ENCODE measurements around the gene TRAK1. TPM values are rescaled to one million over a fixed set of nuclear protein-coding genes. Genes with fewer than 3 reads are reported as not detected.

TRAK1 gene
- total and polyA plus RNA-seq, 2 of the 4 experiments (the other 2 are of a cell fraction), result 25.6 to 28.1 TPM

- DNase-seq (no peak), ATAC-seq (ENCODE audit: low read depth) (no peak)
- Histone ChIP-seq H3K4me3 (ENCODE audit: insufficient read depth, low read depth, low read length) (no peak overlapping the region), H3K4me1 (ENCODE audit: control insufficient read depth, insufficient read depth, low read length) (peaks cover 19% of the 10 kb centered on the region), H2BK15ac (ENCODE audit: low read depth, low read length) (no peak overlapping the region; the same call in 2 of the 3 replicates), H2AFZ (replicated peaks; ENCODE audit: low read length, poor library complexity) (no peak overlapping the region), H3K79me1 (ENCODE audit: low read depth in 1 of 2, low read length in 2 of 2) (peaks cover 43 to 68% of the 10 kb centered on the region in 2 experiments), H2AK5ac (ENCODE audit: low read depth, low read length) (peak overlapping the region; percentile 76; the same call in 1 of the 2 replicates), H2BK120ac (ENCODE audit: low read depth, low read length) (no peak overlapping the region), H3K9me1 (ENCODE audit: insufficient read depth, low read length) (peaks cover 23% of the 10 kb centered on the region), H3K4me2 (ENCODE audit: low read depth, low read length) (peak overlapping the region; percentile 38; the same call in 1 of the 2 replicates), H3K4ac (ENCODE audit: low read depth, low read length) (peak overlapping the region; percentile 23; the same call in 1 of the 2 replicates), H3K23ac (ENCODE audit: low read depth, low read length) (peak overlapping the region; percentile 69; the same call in 1 of the 2 replicates), H3K27me3 (ENCODE audit: control insufficient read depth, insufficient read depth, low read length) (no peaks in the 10 kb centered on the region), H3K14ac (replicated peaks; ENCODE audit: low read depth, low read length) (peak overlapping the region; percentile 72; the same call in 1 of the 2 replicates), H3K9me3 (ENCODE audit: control insufficient read depth, insufficient read depth, low read length) (no peaks in the 10 kb centered on the region), H2BK20ac (ENCODE audit: low read depth, low read length) (no peak overlapping the region), H3K27ac (ENCODE audit: insufficient read depth, low read length) (no peak overlapping the region), H3K18ac (ENCODE audit: low read depth, low read length) (no peak overlapping the region), H4K5ac (ENCODE audit: low read depth, low read length) (no peak overlapping the region), H3K56ac (ENCODE audit: extremely low read depth, insufficient read depth, low read length) (no peak overlapping the region), H4K8ac (ENCODE audit: low read depth in 2 of 2, low read length in 2 of 2) (peak overlapping the region in 1 of 2 experiments; percentile 28; a peak in 2 of 4 replicates), H4K91ac (ENCODE audit: insufficient read depth, low read depth, low read length) (peak overlapping the region; percentile 0; the same call in 1 of the 2 replicates), H2BK5ac (ENCODE audit: low read depth, low read length, poor library complexity, severe bottlenecking) (no peak overlapping the region), H3K9ac (ENCODE audit: low read depth, low read length) (no peak overlapping the region), H4K20me1 (ENCODE audit: insufficient read depth, low read length) (peaks cover 6% of the 10 kb centered on the region), H2AK9ac (replicated peaks; ENCODE audit: low read depth, low read length, poor library complexity) (peak overlapping the region; percentile 42), H3K36me3 (ENCODE audit: control insufficient read depth, insufficient read depth, low read length) (no peaks in the 10 kb centered on the region)
- 27% methylated on average over 6 of the region's 7 CpGs; no CpG with 5 or more reads in 1 of the 2 experiments for WGBS, 2 experiments (ENCODE audit: extremely low coverage in 2 of 2, insufficient read length in 1 of 2)
- intact Hi-C loops (cut with micrococcal nuclease), result loop anchor here (5.0 kb wide), 1 partner anchor 111 kb away; the partner anchor contains the start of gene ULK4
- ChIA-PET CTCF (interaction anchor here (1.0 kb wide), 1 partner anchor 26 kb away, joined by 7 read pairs; no protein-coding TSS in a partner anchor), POLR2A (ENCODE audit: unreplicated experiment) (no interaction called here)
- dilution Hi-C loops (cut with HindIII; ENCODE audit: low sequenced_read_pairs, unreplicated experiment), result no loop called here
- in situ Hi-C loops (cut with MboI; ENCODE audit: low sequenced_read_pairs), result no loop called here
- TF ChIP-seq BHLHE40 (IDR thresholded peaks at IDR 0.05; ENCODE audit: low read depth, low read length), result peak; percentile 52; the same call in 1 of the 2 replicates
- no peak for TF ChIP-seq NFE2L2 (IDR thresholded peaks at IDR 0.05; ENCODE audit: low read depth, low read length)
- TF ChIP-seq CHD1 (IDR thresholded peaks at IDR 0.05; ENCODE audit: low read depth, low read length), result no peak
- BruUV-seq (replicated peaks), result no TSS peak
Measured at GRCh38 chr3:42072831-42073301, 18.3 kb upstream of the TRAK1 start.
